Epithelial cell of proximal tubule (primary cell): ENCODE measurements around the gene PLCD1. TPM values are rescaled to one million over a fixed set of nuclear protein-coding genes. Genes with fewer than 3 reads are reported as not detected.
A peak's percentile ranks its signal among the peaks of the same experiment; 100 is the strongest.

ENCODE experiments used
- DNase-seq: peaks from one replicate; pipeline ENCODE4 v3.0.0-alpha.2; 2011; ENCODE audit warnings: low read depth
- H3K4me3 ChIP-seq: 2 replicates; pipeline ENCODE4 v1.5.1; 2011; ENCODE audit warnings: low read depth, mild to moderate bottlenecking, low read length
- total RNA-seq: library from RNA; depleted of rRNA; stranded (reverse); fragments of >200 nt; gene quantifications from 2 replicates; pipeline ENCODE4 v1.2.3, GENCODE V29; 2015
- TF ChIP-seq, protein P1 (sequence below): conservative IDR thresholded peaks from 2 replicates; pipeline ENCODE4 v1.5.1; 2012; ENCODE audit warnings: low read depth, mild to moderate bottlenecking, low read length

Gene PLCD1
- total RNA-seq, 1 donor from 2014 or later: 11.2 TPM

DNA sequence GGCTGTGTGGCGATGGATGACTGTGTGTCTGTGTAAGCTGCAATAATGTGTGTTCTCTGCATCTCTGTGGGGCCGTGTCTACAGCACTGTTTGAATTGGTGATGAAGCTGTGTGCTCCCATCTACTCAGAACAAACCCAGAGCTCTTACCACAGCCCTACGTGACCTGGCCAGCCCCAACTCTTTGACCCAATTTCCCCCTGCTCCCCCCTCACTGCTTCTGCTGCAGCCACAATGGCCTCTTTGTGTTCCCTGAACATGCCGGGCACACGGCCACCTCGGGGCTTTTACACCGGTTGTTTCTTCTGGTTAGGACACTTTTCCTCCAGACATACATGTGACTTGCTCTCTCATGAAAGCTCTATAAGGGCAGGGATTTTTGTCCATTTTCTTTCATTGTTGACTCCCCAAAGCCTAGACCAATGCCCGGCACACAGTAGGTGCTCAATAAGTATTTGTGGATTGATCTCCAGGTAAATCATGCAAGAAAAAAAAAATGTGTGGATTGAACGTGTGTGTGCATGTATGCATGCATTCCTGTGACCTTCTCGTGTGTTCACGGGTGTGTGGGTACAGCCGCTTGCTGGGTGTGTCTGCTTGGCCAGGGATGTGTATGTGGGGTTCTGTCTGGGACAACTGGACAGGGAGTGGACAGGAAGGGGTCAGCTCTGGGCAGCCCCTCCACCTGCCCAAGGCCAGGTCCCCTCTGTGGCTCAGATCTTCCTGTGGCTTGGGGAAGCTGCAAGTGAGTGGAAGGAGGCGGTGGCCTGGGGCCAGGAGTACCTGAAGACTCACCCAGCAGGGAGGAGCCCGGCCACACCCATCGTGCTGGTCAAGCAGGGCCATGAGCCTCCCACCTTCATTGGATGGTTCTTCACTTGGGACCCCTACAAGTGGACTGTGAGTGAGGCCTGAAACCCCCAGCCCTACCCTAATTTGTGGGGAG, 24.1 kb downstream of the PLCD1 start:
- H3K4me3 ChIP-seq: no peak overlapping the region
- DNase-seq: no peak
- TF ChIP-seq, protein P1, sequence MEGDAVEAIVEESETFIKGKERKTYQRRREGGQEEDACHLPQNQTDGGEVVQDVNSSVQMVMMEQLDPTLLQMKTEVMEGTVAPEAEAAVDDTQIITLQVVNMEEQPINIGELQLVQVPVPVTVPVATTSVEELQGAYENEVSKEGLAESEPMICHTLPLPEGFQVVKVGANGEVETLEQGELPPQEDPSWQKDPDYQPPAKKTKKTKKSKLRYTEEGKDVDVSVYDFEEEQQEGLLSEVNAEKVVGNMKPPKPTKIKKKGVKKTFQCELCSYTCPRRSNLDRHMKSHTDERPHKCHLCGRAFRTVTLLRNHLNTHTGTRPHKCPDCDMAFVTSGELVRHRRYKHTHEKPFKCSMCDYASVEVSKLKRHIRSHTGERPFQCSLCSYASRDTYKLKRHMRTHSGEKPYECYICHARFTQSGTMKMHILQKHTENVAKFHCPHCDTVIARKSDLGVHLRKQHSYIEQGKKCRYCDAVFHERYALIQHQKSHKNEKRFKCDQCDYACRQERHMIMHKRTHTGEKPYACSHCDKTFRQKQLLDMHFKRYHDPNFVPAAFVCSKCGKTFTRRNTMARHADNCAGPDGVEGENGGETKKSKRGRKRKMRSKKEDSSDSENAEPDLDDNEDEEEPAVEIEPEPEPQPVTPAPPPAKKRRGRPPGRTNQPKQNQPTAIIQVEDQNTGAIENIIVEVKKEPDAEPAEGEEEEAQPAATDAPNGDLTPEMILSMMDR: no peak

DNA sequence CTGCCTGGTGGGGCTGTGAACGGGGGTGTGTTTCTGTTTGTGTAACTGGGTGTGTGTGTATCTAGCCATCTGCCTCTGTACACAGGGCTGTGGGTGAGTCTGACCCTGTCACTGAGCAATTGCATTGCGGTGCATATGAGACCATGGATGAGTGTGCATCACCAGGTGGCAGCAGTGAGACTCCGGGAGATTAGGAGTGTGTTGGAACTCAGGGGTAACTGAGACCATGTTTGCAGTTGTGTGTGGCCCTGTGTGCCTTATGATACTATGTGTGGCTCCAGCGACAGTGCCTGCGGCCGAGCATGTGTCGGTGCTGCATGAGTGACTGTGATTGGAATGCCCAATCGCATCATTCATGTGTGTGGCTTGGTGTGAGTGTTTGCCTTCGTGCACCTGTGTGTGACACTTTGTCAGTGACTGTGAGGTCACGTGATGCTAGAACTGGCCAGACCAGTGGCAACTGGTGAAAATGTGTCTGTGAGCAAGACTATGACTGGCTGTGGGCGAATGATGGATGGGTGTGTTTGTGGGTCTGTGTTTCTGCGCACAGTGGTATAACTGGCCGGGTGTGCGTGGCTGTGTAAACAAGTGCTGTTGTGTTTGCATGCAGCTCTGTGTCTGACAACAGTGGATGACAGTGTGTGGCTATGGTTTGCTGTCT, 24.9 kb downstream of the PLCD1 start:
- DNase-seq: no peak
- TF ChIP-seq, protein P1: peak; percentile 86
- H3K4me3 ChIP-seq: no peak overlapping the region

DNA sequence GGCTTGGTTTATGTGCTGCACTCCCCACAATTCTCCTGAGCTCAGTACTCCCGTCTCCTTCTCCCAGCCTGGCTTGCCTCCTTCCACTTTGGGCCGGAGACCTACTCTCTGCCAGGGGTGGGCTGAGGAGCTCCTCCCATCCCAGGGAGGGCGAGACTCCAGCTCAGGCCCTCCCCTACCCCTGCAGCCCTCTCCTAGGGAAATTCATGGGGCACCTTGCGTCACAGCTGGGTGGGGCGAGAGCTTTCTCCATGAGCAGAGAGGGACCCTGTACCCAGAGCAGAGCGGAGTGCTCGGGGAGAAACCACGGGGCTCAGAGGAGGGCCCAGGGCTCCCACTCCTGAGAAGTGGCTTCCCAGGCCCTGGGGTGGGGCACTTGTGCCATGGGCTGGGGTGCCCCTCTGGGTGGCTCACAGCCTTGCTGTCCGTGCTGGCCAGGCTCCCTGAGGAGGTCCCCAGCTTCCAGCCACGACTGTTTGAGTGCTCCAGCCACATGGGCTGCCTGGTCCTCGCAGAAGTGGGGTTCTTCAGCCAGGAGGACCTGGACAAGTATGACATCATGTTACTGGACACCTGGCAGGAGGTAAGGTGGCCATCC, 25.5 kb downstream of the PLCD1 start:
- no peak overlapping the region for H3K4me3 ChIP-seq
- TF ChIP-seq, protein P1: no peak
- DNase-seq: no peak

DNA sequence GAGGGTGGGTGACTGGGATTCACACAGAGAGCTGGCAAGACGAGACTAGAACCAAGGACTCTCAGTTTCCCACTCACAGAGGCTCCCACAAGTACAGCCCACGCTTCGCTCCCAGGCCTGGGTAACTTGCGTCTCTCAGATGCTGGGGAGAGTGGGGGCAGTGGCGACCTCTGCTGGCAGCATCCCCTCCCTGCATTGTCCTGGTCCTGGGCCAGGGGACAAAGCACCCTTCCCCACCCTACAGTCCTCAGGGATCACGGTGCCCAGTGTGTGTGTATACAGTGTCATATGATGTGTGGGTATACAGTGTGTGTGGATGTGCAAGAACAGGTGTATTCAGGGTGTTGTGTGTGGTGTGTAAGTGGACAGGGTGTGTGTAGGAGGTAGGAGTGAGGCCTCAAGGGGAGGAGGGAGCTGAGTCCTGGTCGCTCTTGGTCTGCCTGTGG, 26.0 kb downstream of the PLCD1 start:
- no peak for DNase-seq
- TF ChIP-seq, protein P1: peak; percentile 95
- H3K4me3 ChIP-seq: no peak overlapping the region

DNA sequence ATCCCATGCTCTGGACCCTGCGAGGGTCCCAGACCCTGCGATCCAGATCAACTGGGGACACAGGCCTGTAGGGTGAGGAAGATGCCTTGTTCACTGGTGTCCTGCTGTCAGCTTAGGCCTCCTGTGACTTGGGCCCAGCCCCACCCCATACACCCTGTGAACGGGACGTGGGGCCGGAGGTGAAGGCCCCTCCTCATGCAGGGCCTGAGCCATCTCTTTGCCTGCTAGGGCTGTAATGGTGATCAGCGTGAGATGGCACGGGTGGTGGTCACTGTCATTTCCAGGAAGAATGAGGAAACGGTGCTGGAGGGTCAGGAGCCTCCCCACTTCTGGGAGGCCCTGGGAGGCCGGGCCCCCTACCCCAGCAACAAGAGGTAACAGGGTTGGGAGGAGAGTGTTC, 26.5 kb downstream of the PLCD1 start:
- H3K4me3 ChIP-seq: no peak overlapping the region
- TF ChIP-seq, protein P1: no peak
- no peak for DNase-seq

DNA sequence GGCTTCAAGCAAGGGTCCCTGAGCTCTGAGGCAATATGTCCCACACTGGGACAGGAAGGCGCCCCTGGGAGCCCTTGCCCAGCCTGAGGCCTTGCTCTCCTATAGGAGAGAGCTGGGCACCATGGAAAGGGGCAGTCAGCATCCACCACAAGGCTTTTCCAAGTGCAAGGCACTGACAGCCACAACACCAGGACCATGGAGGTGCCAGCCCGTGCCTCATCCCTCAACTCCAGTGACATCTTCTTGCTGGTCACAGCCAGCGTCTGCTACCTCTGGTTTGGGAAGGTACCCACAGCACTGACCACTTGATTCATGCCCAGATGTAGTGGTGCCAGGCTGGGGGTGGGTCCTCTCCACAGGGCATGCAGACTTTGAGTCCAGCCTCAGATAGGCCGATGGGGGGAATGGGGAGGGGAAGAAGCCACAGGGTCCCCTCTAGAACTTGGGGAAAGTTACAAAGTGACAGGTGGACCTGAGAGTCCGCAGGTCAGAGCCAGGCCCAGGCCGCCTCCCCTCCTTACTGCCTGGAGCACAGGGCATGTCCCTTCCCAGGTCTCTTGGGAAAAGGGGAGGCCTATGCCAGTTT, 27.1 kb downstream of the PLCD1 start:
- TF ChIP-seq, protein P1: no peak
- DNase-seq: no peak
- no peak overlapping the region for H3K4me3 ChIP-seq
